ENCODE measurements around the gene TGM1.

The TGM1 gene

GRCh38 chr14:24262821-24263733, at the start of gene TGM1:
Gene TGM1 (minus strand): TSS chr14:24263177. CDS start chr14:24262352, 825 bp downstream.
- DNase-seq (ENCODE audit: low spot score) = no peak

DNA sequence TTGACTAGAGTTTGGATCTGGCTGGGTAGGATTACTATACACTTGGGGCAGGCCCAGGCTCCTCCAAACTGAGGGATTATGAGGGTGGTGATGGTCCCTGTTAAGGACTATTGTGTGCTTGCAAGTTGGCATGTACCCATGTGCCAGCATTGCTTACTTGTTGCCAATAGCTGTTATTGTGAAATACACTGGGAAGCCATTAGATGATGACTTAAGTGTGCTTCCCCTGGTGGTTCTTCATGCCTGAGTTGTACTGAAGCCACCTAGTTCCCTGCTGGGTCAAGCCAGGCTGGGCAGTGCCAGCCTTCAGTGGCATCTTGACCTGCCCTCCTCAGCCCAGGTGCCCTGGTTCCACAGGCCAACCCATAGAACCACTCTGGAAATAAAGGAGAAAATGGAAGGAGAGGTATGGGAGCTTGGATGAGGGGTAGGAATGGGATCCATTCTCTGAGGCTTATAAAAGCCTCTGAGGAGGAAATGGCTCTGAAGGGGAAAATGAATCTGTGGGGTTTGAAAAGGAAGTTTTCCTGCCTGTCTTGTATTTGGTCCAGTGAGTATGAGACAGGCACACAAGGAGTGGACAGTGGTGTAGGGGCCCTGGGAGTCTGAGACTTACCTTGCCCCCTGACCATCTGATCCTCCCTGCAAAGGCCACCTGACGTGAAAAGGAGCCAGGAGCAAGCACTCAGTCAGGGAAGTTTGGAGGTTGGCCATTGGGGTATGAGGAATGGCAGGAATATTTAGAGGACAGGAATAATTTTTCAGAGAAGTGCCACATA, 49.0 kb upstream of the TGM1 start:
- DNase-seq (ENCODE audit: low spot score) = no peak

- no peak for DNase-seq (ENCODE audit: low spot score)
These were observed 47.9 kb upstream of the TGM1 start, which contains the start of gene LTB4R for GRCh38 chr14:24310646-24311604. Gene LTB4R (plus strand): TSS chr14:24311502. CDS start chr14:24315652, 4,150 bp downstream.

DNA sequence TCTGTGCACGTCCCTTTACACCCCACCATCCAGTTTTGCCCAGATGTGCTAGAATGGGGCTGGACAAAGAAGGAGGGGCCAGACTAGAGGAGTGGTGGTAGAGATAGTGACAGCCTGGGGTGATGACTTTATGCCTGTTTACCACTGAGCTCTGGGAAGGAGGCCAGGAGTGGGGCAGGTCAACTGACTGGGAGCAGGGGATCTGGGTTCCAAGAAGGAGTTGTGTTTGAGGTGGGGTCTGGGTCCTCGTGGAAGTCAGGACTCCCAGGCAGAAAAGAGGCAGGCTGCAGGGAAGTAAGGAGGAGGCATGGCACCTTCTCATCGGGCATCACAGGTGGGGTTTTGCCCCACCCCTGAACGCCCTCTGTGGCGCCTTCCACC, 47.3 kb upstream of the TGM1 start:
- DNase-seq (ENCODE audit: low spot score) = no peak

DNA sequence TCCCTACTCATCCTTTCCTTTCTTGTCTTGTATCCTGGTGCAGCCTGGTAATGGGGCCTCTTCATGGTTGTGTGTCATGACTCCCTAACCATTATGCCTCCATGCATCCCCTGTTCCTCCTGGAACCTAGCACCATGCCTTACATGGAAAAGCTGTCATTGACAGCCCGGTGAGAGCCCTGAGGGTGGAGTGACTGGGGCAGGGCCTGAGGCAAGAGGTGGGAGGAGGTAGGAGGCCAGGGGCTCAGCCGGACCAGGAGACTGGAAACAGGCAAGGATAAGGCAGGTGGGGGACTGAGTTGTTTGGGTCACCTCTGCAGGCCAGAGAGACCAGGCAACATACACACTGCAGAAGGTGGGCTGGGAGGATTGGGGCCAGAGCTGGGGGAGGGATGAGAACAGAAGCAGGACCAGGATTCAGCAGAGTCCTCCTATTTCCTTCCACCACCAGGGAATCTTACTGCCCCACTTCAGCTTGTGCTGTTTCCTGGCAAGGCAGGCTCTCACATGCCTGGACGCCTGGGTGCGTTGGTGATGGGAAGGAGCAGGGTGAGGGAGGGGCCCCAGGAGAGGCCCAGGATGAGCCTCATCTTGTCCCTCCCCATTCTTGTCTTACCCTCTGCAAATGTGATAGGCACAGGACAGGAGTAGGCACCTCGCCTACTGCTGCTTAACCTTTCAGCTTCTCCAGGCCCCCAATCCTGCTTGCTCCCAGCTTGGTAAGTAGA, 46.7 kb upstream of the TGM1 start, which contains the start of gene LTB4R2:
LTB4R2 (plus strand) TSS at position 603 of the 727 bp plus-strand sequence. CDS start 525 bp downstream, outside the sequence.
- DNase-seq (ENCODE audit: low spot score) = no peak

DNA sequence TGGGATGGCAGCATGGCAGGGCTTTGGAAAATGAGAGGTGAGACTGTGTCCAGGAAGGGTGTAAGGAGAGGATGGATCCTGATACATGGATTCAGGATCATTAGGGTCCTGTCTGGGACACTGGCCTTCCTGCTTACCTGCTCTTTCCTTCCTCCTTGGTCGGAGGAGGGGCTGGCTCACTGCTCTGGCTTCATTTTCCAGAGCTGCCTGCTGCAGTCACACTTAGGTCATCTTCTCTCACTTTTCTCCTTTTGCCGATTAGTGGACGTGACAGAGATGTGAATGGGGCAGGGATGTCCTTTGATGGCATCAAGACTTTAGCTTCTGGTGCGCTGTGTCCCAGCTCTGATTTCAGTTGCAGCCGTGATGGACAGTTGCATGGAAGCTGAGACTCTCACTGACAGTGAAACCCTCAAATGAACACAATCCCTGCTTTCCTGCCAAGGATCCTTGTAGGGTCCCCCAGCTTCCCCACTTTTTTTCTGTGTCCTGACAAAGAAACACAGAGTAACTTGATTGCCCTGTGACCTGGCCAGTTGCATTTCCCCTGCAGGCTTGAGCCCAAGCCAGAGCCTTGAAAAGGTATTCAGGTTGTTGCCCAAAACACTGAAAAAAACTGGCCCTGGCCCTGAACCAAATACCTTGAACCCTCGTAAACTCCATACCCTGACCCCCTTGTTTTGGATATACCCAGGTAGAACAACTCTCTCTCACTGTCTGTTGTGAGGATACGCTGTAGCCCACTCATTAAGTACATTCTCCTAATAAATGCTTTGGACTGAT, 45.6 kb upstream of the TGM1 start:
- DNase-seq (ENCODE audit: low spot score) = no peak

DNA sequence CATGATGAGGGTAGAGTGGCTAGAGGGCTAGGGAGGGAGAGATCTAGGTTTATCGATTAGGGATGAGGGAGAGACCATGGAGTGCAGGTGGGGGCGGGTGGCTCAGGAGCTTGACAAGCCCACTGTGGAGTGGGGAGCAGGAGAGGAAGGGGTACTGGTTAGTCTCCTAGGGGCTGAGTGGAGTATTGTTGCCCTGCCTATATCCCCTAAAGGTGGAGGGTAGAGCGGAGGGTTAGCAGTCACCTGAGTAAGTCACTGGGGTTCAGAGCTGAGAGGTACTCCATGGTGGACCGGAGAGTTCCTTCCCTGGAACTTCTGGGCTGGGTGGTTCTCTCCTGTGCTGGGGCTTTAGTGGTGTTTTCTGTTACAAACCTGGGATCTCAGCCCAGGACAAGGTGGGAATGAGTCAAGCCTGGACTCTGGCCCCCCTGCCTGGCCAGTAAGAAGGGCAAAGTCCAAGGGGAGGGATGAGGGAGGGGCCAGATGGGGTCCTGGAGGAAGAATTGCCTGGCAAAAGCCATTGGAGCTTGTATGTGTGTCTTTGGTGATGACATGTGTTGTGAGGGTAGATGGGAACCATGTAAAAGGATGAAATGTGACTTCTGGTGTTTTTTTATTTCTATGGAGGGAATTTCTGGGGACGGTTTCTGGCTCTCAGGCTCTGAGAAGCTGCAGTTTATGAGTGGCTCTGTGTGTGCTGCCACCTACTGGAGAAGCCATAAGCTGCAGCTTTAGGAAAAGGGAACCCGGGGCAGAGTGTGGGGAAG, 44.8 kb upstream of the TGM1 start, which contains the start of gene CIDEB:
CIDEB (minus strand) TSS at position 403 of the 767 bp plus-strand sequence; CDS start at position 284, 119 bp downstream.
- DNase-seq (ENCODE audit: low spot score) = peak; percentile 65

DNA sequence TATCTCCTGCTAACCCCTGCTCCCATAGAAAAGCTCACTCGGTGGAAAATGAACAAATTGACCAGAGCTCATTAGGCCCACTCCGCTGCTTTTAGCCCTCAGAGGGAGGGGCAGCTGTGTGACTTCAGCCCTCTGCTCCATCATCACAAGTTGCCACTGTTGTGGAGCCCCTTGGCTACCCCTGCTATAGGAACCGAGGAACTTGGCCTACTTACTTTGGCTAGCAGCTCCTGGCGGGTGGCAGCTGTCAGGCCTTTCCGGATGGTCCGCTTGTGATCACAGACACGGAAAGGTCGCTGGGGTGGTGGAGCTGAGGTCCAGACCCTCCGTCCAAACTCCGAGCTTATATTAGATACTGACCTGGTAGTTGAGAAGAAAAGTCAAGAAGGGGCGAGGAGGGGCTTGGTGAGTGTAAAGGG, 44.2 kb upstream of the TGM1 start:
- DNase-seq (ENCODE audit: low spot score) = no peak

- no peak for DNase-seq (ENCODE audit: low spot score)
These were observed 41.0 kb upstream of the TGM1 start for GRCh38 chr14:24304019-24304387.

- DNase-seq (ENCODE audit: low spot score) = no peak
These were observed 37.5 kb upstream of the TGM1 start for GRCh38 chr14:24300326-24300980.

- peak; percentile 94 for DNase-seq (ENCODE audit: low spot score)
These were observed 36.5 kb upstream of the TGM1 start, which contains the start of the genes DHRS1 and NOP9 for GRCh38 chr14:24299255-24300191. Gene DHRS1 (minus strand): TSS chr14:24299780. CDS start chr14:24299106, 674 bp downstream. Gene NOP9 (plus strand): TSS chr14:24299850. CDS start chr14:24299955, 105 bp downstream.

DNA sequence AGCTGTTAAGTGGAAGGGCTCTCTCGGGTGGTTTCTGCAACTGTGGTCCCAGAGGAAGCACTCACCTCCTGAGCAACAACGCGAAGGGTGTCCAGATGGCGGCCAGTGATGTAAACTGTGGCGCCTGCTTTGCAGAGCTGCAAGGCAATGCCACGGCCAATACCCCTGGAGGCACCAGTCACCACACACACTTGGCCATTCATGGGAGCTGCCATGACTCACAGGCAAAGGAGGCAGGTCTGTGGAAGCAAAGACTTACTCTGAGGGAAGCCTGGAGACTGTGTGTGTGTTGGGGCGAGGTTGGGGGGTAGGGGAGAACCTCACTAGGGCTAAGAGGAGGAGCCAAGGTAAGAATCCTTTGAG, 35.9 kb upstream of the TGM1 start:
- DNase-seq (ENCODE audit: low spot score) = peak; percentile 92

DNA sequence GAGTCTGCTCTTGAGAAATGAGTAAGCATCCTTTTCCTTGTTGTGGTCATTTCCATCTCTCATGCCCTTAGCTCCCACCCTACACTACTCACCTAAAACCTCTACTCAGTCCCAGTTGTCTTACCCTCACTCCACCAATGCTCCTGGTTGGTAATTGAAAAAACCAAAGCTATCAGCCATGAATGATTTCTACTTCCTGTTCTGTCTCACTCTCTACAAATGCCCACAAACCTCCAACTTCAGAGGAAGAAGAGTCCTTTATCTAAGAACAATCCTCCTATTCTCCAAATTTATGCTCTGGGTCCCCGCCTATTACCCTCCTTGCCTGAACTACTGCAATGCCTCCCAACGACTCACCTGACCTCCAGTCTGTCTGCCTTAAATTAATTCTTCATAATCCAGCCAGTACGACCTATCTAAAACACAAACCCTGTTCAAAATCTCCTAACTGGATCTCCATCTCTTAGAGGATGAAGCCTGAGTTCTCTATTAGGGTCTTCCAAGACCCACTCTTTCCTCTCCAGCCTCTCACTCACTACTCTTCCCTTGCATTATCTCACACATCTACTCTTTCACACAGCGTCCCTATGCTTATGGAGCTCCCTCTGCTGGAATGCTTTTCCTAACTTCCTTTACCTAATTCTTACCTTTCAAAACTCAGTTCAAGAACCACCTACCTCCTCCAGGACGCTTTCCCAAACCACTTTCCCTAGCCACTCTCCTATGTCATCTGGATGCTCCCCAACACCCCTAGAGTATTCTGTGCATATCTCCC, 34.4 kb upstream of the TGM1 start:
- no peak for DNase-seq (ENCODE audit: low spot score)

DNA sequence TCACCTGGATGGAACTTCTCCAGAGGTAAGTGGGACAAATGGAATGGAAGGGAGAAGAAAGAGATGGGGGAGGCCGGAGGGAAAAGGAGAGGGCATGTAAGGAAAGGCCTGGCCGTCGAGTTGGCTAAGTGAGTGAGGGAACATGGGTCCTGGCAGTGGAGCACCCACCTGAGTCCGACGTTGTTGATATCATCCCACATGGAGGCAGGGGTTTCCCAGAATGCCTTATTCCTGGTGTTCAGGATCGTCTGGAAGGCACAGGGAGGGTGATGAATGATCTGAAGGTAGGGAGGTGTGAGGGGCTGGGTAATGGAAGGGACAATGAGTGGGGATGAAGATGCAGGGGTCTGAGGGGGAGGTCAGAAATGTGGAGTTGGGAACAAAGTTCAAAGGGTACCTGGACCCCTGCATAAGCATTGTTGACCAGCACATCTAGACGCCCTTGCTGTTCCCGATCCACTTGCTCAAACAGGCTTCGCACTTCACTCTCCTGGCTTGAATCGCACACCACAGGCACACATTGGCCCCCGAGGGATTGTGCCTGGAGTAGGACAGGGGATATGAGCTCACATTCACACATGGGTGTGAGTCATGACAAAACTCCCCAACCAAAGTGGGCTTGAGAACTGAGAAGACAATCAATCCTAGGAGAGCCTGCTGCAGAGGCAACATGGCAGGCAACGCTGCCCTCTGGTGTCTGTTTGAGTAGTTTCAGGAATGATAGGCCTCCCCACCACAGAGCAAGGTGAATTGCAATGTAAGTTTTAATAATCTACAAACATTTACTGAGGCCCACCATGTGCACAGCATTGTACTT, 33.6 kb upstream of the TGM1 start:
- DNase-seq (ENCODE audit: low spot score) = peak; percentile 87

DNA sequence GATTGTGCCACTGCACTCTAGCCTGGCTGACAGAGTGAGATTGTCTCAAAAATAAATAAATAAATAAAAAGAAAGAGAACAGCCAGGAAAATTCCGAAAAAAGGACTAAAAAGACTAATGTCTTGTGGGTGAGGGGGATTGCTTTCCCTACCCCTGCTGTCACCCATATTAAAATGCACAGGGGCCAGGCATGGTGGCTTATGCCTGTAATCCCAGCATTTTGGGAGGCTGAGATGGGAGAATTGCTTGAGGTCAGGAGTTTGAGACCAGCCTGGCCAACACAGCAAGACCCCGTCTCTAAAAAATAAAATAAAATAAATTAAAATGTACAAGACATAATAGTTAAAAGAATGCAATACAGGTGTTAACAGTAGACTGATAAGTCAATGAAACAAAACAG, 30.5 kb upstream of the TGM1 start:
- no peak for DNase-seq (ENCODE audit: low spot score)
